Measurements from ENCODE around the gene VASH1. TPM values are rescaled to one million over a fixed set of nuclear protein-coding genes. Genes with fewer than 3 reads are reported as not detected.
"Not testable (repeated sequence)": the region's sequence is repeated elsewhere in the genome, so short reads cannot be mapped to it uniquely, and the experiment has no call there.

The VASH1 gene
- polyA plus RNA-seq (ENCODE audit: insufficient read length in 3 of 3): 10 to 100 TPM; 29.6 to 32.3 (median 30.1) TPM

DNA sequence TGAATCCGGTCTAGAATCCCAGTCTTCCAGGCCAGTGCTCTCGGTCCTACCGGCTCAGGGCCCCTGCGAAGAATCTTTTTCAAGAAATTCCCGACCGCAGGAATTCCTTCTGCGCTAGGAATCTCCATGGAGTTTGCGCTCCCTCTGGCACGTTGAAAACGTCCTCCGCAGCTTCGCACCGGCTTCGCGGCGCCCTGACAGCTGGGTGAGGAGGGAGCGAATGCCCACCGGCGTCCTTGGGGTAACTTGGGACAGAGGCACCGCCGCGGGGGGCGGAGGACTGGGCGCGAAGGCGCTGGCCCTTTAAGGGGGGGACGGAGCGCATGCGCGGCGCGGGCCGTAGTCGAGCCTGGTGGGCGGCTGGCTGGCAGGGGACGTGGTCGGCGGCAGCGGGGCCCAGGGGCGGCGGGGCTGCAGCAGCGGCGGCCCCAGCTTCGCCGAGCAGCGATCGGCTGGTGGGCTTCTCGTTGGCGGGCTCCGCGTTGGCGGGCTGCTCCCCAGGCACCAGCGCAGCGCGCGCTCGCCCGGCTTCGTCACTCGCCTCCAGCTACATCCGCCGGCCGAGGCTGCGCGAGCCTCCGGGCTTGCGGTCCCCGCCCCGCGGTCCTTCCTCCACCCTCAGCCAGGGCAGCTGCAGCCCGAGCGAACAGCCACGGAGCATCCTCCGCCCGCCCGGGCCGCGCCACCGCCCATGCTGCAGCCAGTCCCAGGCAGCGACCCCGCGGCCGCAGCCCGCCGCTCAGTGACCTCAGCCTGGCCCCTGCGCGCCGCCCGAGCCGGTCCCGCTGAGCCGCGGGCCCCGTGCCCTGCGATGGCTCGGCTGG lies at the start of gene VASH1:
TSS of gene VASH1 (plus strand) at position 333 of the 824 bp plus-strand sequence. CDS start 1,354 bp downstream, outside the sequence.
- no peak for DNase-seq (ENCODE audit: low read depth in 3 of 3, low spot score in 2 of 3)

DNA sequence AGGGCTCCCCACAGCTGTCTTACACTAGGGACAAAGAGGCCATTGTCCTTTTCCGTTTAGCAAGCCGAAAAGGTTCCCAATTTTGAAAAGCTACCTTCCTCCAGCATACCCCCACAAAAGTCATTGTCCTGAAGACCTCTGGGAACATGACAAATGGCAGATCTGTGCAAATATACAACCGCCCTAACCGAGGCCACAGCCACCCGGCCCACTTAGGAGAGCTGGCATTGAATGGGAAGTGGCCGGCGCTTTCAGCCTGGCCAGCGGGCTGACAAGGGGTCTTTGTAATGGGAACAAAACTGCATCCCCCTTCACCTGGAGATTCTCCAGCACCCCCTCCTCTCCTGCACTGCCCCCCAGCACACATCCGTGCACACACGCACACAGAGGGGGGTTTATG lies 48.1 kb upstream of the VASH1 start:
- no peak for DNase-seq (ENCODE audit: low read depth in 3 of 3, low spot score in 2 of 3)

DNA sequence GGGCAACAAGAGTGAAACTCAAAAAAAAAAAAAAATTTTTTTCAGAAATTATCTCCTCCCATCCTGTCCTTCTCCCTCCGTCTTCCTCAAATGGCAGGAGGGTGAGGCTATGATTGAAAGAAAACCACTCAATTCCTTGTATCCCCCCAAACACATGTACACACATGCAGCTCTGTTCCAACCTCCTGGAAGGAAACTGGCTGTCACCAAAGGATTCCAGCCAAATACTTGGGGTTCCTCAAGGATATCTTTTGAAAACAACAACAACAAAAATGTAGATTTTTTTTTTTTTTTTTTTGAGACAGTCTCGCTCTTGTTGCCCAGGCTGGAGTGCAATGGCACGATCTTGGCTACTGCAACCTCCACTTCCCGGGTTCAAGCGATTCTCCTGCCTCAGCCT lies 46.8 kb upstream of the VASH1 start:
- DNase-seq (ENCODE audit: low read depth in 3 of 3, low spot score in 2 of 3): no peak

DNA sequence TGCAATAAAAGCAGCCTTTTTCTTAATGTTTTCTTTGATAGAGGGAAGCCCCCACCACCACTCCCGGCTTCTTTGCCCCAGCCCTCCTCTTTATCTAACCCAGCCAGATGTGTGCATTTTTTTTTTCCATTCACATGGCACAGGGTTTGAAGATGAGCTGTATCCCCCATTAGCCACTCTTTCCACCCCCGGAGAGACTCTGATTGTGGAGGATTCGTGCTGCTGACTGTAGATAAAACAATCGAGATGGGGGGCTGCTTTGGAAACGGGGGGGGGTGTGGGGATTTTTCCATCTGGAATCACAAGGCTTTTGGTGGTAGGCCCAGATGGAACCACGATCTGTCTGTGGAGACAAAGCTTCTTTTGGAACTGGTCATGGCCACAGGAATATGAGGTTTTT lies 46.2 kb upstream of the VASH1 start:
- DNase-seq (ENCODE audit: low read depth in 3 of 3, low spot score in 2 of 3): no peak

DNA sequence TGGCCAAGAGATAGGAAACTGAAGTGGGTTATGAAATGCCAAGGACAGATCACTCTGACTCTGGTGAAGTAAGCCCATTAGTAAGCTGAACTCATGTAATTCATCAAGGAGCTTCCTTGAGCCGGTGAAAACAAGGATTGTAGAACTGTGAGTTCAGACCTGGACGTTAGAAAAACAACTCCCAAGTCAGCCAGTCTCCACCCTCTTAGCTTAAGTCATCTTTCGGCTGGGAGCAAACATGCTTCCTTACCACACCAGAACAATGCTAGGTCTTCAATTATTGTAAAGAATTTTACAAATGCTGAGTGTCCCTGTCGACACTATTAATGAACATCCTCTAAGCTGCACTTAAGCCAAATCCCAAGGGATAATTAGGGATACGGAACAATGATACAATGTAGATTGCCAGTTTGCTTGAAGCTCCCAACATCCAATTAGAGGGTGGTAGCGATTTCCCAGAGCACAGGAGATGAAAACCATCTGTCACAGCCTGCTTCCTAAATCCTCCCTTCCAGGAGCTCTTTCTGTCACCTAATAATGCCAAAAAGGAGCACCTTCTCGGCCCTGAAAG lies 45.7 kb upstream of the VASH1 start:
- no peak for DNase-seq (ENCODE audit: low read depth in 3 of 3, low spot score in 2 of 3)

DNA sequence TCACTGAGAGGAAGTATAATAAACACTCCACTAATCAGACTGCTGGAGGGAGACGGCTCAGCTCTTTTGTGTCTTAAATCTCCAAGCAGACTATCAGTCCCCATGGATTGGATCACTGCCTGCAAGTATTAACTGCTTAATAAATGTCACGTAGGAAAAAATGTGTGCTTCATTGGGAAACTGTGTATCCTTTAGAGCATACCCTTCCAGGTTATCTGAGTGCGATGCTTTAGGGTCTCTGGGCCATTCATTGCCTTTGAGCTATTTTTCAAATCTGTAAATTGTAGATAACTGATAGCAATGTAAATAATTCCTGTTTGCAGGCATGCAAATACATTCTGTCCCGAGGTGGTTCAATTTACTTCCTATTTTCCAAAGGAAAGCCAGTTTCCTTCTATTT lies 45.0 kb upstream of the VASH1 start:
- no peak for DNase-seq (ENCODE audit: low read depth in 3 of 3, low spot score in 2 of 3)

DNA sequence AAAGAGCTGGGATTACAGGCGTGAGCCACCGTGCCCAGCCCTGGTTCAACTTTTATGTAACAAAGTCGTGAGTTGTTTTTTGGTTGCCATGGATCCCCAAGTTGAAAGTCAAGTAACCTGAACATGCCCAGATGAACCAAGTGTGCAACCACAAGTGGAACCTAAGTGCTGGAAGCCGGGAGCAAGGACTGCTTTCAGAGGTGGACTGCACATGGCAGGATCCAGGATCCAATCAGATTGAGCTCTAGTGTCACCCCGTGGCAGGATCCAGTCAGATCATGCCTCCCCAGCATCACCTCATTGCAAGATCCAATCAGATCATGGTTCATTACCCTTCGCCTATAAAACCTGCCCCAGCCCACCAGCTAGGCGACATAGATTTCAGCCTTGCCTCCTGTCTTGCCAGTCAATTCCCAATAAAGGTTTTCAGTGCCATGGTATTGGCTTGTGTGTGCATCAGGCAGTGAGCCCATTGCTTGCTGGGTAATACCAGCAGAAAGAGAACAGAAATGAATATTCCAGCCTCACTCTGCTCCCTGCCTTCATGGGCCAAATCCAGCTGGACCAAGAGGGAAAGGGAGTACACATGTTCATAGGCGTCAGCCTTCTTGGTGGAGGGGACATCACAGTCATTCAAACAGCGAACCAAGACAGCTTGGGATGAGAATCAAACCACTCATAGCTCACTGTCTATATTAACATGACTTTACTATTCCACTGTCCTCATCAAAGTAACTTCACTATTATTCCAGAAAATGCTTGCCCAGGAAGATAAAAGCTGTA lies 43.6 kb upstream of the VASH1 start:
- DNase-seq (ENCODE audit: low read depth in 3 of 3, low spot score in 2 of 3): no peak

DNA sequence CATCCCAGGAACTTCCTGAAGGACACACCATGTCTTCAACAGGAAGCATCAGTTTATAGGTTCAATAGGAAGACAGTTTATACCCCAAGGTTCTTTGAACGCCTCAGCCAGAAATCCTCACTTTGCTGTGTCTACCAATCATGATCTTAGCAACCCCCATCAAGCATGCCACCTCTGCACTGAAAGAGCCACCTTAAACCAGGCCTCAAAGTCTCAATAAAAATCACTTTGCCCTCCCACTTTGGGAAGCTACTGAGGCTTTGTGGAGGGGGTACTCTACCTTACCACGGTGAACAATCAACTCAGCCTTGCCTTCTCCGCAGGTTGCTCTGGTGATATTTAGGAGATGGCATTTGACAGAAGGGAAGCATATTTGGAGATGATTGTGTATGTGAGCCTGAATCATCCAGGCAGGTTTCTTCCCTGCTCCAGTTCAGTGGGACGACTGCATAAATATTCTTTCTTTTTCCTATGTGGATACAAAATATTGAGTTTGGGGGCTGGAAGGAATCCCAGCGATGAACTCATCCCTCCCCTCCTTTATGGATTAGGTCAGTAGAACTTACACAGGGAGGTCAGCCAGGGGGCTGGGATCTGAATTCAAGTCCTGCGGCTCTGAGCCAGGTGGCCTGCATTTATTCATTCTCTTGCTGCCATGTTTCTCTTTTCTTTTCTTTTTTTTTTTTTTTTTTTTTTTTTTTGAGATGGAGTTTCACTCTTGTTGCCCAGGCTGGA lies 42.8 kb upstream of the VASH1 start:
- no peak for DNase-seq (ENCODE audit: low read depth in 3 of 3, low spot score in 2 of 3)

DNA sequence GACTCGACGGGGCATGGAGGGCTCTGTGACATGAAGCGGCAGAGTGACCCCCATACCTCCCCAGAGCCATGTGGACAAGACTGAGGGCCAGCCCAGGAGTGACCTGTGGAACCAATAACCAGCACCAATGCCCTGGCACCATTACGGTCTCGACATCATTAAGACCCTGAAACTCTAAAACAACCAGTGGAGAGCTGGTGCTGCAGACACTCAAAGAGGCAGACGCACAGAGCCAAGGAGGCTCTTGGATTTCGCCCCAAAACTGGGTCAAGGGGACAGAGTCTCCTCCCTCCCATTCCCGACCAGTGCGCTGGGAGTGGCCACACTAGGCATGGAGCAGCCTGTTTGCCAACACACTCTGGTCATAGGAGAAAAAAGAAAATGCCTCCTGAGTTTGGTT lies 41.6 kb upstream of the VASH1 start:
- DNase-seq (ENCODE audit: low read depth in 3 of 3, low spot score in 2 of 3): no peak

DNA sequence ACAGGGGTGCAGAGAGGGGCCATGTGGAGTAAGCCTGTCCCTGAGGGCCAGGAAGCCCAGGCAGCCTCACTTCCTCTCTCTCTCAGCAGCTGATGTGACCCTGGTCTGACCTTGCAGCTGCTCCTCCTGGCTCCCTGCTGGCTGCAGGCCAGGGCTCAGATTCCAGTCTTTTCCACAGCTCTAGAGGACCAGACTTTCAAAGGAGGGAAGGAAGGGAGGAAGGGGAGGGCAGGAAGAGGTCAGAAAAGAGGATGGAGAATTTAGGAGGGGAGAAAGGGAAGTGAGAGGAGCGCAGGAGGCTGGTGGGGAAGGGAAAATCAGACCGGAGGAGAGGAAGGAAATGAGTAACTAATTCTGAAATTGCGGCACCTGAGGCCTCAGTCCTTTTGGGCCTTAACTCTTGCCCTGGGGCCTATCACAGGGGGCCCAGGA lies 40.9 kb upstream of the VASH1 start:
- DNase-seq (ENCODE audit: low read depth in 3 of 3, low spot score in 2 of 3): peak in 2 of 3 donors; percentile 47 to 51

DNA sequence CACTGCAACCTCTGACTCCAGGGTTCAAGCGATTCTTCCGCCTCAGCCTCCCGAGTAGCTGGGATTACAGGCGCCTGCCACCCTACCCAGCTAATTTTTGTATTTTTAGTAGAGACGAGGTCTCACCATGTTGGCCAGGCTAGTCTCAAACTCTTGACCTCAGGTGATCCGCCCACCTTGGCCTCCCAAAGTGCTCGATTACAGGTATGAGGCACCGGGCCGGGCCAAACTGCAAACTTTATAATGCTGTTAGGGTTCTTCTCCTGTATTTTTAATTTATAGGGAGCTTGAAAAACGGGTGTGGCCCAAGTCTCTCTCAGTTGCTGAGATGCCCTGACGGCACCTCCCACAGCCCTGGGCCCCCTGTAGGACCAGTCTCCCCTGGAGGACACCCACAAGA lies 39.8 kb upstream of the VASH1 start:
- not testable (repeated sequence) for DNase-seq (ENCODE audit: low read depth in 3 of 3, low spot score in 2 of 3)

DNA sequence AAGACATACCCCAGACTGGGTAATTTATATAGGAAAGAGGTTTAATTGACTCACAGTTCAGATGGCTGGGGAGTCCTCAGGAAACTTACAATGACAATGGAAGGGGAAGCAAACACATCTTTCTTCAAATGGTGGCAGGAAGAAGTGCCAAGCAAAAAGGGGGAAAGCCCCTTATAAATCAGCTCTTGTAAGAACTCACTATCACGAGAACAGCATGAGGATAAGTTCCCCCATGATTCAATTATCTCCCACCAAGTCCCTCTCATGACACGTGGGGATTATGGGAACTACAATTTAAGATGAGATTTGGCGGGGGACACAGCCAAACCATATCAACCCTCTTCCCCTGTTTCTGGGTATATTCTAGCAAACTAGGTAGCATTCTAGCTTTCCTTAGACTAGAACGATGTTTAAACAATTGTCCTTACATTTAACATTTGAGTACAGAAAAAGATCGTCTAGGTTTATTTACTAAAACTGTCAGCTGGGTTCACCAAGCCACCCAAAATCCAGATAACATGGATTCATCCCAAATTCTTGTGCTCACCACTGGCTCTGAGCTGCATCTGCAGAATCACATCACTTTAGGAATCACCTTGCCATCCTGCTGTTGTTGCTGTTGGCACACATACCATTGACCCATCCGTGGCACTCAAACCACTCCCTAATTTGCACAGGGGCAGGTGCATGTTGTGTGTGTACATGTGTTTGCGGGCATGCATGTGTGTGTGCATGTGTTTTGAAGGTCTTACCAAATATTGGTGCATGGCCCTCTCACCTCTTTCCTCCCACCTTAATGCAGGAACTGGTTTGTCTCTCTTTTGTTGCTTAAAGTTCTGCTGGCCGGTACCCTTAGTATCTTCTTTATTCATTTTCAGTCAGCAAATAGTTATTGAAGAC lies 36.4 kb upstream of the VASH1 start:
- no peak for DNase-seq (ENCODE audit: low read depth in 3 of 3, low spot score in 2 of 3)

DNA sequence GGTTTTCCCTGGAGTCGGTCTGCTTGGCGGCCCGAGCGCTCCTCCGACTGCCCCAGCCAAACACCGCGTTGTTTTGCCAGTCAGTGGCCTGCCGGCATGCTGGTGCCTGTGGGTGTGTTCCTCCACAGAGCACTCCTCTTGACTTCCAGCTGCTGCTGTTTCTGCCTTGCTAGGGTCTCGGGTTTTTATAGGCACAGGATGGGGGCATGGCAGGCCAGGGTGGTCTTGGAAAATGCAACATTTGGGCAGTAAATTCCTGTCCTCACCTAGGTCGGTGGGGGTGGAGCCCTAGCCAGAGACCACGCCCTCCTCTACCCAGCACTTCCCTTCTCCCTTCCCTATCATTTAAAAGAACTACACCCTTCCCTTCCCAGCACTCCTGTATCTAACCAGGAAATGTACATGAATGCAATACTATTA lies 34.7 kb upstream of the VASH1 start:
- no peak for DNase-seq (ENCODE audit: low read depth in 3 of 3, low spot score in 2 of 3)

DNA sequence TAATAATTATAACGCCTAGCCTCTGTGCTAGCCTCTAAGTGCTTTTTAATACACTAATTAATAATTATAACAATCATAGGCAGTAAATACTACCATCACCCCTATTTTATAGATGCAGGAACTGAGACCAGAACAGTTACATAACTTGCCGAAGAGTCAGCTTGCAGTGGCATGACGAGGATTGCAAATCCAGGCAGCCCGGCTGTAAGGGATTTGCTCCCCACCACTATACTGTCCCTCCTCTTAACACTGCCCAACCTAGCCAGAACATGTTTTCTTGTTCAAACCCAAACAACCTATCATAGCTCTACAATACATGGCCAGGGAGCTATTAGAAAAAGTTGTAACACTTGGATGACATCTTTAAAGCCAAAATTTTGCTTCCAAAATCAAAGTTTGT lies 33.9 kb upstream of the VASH1 start:
- DNase-seq (ENCODE audit: low read depth in 3 of 3, low spot score in 2 of 3): no peak

DNA sequence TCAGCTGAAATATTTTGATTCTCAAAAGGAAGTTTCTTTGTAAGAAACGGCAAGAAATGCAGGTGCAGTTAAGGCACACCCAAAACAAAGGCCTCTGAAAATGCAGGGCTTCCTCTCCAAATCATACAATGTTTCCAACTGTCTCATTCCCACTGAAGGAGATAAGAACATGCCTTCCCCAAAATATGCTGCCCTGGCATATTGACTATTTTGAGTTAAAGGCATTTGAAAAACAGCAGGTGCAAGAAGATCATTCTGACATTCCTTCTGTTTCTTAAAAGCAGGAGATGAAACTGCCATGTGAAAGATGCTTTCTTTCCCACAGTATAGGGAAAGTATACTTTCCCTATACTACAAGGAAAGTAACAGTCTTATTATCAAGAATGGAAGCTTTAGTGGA lies 33.4 kb upstream of the VASH1 start:
- no peak for DNase-seq (ENCODE audit: low read depth in 3 of 3, low spot score in 2 of 3)

DNA sequence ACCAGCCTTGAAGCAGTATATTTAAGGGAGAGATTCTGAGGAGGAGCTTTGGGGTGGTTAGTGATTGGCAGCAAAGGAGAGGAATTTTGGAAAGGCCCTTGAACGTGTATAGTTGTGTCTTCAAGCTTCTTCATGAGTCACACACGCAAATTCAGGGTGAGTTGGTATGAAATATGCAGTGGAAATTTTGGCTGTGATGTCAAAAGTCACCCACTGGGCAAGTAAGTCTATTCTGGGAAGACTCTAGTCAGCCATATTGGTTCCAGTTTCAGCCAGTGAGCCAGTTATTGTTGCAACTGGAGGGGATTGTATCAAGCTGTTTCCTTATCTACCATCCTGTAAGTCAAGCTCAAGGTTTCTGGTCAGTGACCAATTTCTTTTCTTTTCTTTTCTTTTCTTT lies 32.0 kb upstream of the VASH1 start:
- DNase-seq (ENCODE audit: low read depth in 3 of 3, low spot score in 2 of 3): no peak

DNA sequence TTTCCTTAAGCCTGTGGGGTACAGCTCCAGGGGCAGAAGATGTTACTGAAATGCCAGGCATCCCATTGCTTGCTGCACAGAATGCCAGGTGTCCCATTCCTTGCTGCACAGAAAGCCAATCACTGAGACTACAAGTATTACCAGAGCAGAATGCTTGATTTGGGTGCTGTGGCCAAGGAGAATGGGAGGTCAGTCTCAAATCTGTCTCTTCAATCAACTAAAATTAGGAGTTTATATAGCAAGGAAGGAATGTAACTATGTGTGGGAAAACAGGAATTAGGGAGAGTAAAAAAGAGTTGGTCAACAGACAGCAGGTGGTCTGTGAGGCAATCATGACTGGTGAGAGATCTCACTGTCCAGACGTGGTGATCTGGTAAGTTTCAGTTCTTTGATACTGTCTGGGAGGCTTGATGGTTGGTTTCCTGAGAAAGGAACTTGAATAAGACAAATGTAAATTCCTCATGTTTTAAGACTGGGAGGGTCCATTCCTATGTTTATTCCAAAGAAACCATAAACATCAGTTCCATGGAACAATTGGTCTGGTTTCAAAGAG lies 31.2 kb upstream of the VASH1 start:
- no peak for DNase-seq (ENCODE audit: low read depth in 3 of 3, low spot score in 2 of 3)

DNA sequence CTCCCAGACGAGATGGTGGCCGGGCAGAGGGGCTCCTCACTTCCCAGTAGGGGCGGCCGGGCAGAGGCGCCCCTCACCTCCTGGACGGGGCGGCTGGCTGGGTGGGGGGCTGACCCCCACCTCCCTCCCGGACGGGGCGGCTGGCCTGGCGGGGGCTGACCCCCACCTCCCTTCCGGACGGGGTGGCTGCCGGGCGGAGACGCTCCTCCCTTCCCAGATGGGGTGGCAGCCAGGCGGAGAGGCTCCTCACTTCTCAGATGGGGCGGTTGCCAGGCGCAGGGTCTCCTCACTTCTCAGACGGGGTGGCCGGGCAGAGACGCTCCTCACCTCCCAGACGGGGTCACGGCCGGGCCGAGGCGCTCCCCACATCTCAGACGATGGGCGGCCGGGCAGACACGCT lies 26.8 kb upstream of the VASH1 start:
- not testable (repeated sequence) for DNase-seq (ENCODE audit: low read depth in 3 of 3, low spot score in 2 of 3)

DNA sequence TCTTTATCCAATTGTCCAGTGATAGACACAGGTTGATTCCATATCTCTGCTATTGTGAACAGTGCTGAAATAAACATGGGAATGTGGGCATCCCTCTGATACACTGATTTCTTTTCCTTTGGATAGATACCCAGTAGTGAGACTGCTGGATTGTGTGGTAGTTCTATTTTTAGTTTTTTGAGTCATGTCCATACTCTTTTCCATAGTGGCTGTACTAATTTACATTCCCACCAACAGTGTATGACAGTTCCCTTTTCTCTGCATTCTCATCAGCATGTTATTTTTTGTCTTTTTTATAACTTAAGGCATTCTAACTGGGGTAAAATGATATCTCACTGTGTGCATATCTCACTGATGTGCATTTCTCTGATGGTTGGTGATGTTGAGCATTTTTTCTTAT lies 24.8 kb upstream of the VASH1 start:
- DNase-seq (ENCODE audit: low read depth in 3 of 3, low spot score in 2 of 3): no peak

DNA sequence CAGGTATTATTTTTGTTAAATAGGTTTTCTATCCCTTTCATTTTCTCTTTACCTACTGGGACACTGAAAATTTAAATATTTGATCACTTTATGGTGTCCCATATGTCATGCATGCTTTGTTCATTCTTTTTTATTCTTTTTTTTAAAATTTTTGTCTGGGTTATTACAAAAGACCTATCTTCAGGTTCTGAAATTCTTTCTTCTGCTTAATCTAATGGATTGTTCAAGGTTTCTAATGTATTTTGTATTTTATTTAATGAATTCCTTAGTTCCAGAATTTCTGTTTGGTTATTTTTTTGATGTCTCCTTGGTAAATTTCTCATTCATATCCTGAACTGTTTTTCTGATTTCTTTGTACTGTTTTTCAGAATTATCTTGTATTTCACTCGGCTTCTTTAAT lies 20.2 kb upstream of the VASH1 start:
- DNase-seq (ENCODE audit: low read depth in 3 of 3, low spot score in 2 of 3): no peak
